HT1080 (cell line): ENCODE data around the gene UBL3. TPM values are rescaled to one million over a fixed set of nuclear protein-coding genes. Genes with fewer than 3 reads are reported as not detected.
A peak's percentile ranks its signal among the peaks of the same experiment; 100 is the strongest.

ENCODE experiments used
- DNase-seq: peaks from one replicate; pipeline ENCODE4 v3.0.0-alpha.2; 2015; ENCODE audit warnings: low read depth
- total RNA-seq: library from RNA; depleted of rRNA; stranded (reverse); fragments of >200 nt; shearing (Covaris generic); gene quantifications from 2 replicates; pipeline ENCODE4 v1.2.3, GENCODE V29; 2014

UBL3 gene
- total RNA-seq, 1 experiment from 2014 or later = 8.6 TPM

GRCh38 chr13:29810898-29811297, 39.5 kb downstream of the UBL3 start:
- DNase-seq = no peak

GRCh38 chr13:29810145-29810742, 40.2 kb downstream of the UBL3 start:
- DNase-seq = no peak

GRCh38 chr13:29808264-29808663, 42.2 kb downstream of the UBL3 start:
- DNase-seq = no peak

GRCh38 chr13:29805994-29806979, 44.1 kb downstream of the UBL3 start:
- no peak for DNase-seq

- no peak for DNase-seq
Measured at GRCh38 chr13:29803221-29803620, 47.2 kb downstream of the UBL3 start.

- no peak for DNase-seq
Measured at GRCh38 chr13:29802621-29803020, 47.8 kb downstream of the UBL3 start.

- no peak for DNase-seq
Measured at GRCh38 chr13:29801737-29802305, 48.6 kb downstream of the UBL3 start.

- no peak for DNase-seq
Measured at GRCh38 chr13:29801102-29801501, 49.3 kb downstream of the UBL3 start.

- DNase-seq = no peak
Measured at GRCh38 chr13:29800687-29801086, 49.7 kb downstream of the UBL3 start.

- DNase-seq = no peak
Measured at GRCh38 chr13:29799041-29799440, 51.4 kb downstream of the UBL3 start.

GRCh38 chr13:29791997-29792780, 58.2 kb downstream of the UBL3 start:
- no peak for DNase-seq

- DNase-seq = no peak
Measured at GRCh38 chr13:29791508-29791907, 58.9 kb downstream of the UBL3 start.

GRCh38 chr13:29786698-29787097, 63.7 kb downstream of the UBL3 start:
- DNase-seq = no peak

- no peak for DNase-seq
Measured at GRCh38 chr13:29785978-29786377, 64.4 kb downstream of the UBL3 start.

GRCh38 chr13:29782798-29783197, 67.6 kb downstream of the UBL3 start:
- no peak for DNase-seq

GRCh38 chr13:29774830-29775229, 75.6 kb downstream of the UBL3 start:
- DNase-seq = no peak

GRCh38 chr13:29771247-29771646, 79.2 kb downstream of the UBL3 start:
- peak; percentile 31 for DNase-seq

- no peak for DNase-seq
Measured at GRCh38 chr13:29767006-29767405, 83.4 kb downstream of the UBL3 start.

- no peak for DNase-seq
Measured at GRCh38 chr13:29763436-29764180, 86.8 kb downstream of the UBL3 start.

- DNase-seq = no peak
Measured at GRCh38 chr13:29761815-29762214, 88.6 kb downstream of the UBL3 start.

- DNase-seq = no peak
Measured at GRCh38 chr13:29761160-29761559, 89.3 kb downstream of the UBL3 start.
